Stimulated activated memory B cell treated with anti-CD40 and anti-IgM and Interleukin-4, amounts not matched to agents 10 μg/mL and 1 μg/mL and 100 μg/mL, for 72 hours (primary cell): ENCODE measurements around the gene AJAP1.
A peak's percentile ranks its signal among the peaks of the same experiment; 100 is the strongest.

ENCODE experiments used
- ATAC-seq: fragments of 150-1000 bp; cut with Tn5 transposase; 2 replicates; pipeline ENCODE4 v1.10.0; 2021
- H3K27ac Mint-ChIP-seq: one replicate; pipeline ENCODE4 v1.8.0; 2022; ENCODE audit warnings: mild to moderate bottlenecking, mixed read lengths
- H3K27me3 Mint-ChIP-seq: one replicate; pipeline ENCODE4 v1.8.0; 2022; ENCODE audit warnings: mixed read lengths
- H3K36me3 Mint-ChIP-seq: one replicate; pipeline ENCODE4 v1.8.0; 2022; ENCODE audit warnings: mixed read lengths
- H3K4me1 Mint-ChIP-seq: one replicate; pipeline ENCODE4 v1.8.0; 2022; ENCODE audit warnings: mixed read lengths
- H3K4me3 Mint-ChIP-seq: one replicate; pipeline ENCODE4 v1.8.0; 2022; ENCODE audit warnings: mild to moderate bottlenecking, moderate library complexity, mixed read lengths
- H3K9me3 Mint-ChIP-seq: one replicate; pipeline ENCODE4 v1.8.0; 2022; ENCODE audit warnings: mixed read lengths

The AJAP1 gene

DNA sequence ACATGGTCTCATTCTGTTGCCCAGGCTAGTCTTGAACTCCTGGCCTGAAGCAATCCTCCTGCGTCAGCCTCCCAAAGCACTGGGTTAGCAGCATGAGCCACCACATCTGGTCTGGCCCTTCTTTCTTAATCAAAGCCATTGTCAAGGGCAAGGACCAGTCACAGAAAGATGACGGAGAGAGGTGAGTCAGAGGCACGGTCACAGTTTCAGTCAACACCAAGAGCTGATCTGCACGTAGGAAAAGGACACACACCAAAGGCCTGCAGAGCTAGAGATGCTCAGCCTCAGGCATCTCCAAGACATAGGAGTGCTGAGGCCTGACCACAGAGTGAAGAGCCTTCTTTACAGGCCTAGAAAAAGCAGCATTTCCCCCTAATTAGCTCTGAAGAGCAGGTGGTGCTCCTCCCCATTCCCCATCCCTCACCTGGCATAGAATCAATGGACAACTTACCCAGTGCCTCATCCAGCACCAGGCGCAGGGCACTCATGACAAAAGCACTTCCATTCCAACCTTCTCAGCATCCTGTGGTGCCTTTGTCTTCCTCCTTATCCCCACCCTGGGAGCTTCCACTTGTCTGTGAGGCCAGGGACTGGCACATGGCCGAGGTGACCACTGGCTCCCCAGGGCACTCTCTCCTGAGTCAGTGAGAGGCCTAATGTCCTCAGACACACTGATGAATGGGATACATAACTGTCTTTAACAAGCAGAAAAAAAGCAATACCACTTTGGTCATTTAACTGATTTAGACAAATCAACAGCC, 139.8 kb downstream of the AJAP1 start:
- Mint-ChIP-seq H3K9me3 (peaks cover 4% of the 10 kb centered on the region), H3K4me1 (peaks cover 23% of the 10 kb centered on the region), H3K27me3 (no peaks in the 10 kb centered on the region), H3K36me3 (no peaks in the 10 kb centered on the region), H3K27ac (peak overlapping the region; percentile 43), H3K4me3 (no peak overlapping the region)
- ATAC-seq, result no peak

- Mint-ChIP-seq H3K9me3 (peaks cover 4% of the 10 kb centered on the region), H3K27ac (peak overlapping the region; percentile 78), H3K27me3 (no peaks in the 10 kb centered on the region), H3K4me3 (peak overlapping the region; percentile 46), H3K36me3 (no peaks in the 10 kb centered on the region), H3K4me1 (peaks cover 23% of the 10 kb centered on the region)
- ATAC-seq, result peak; percentile 82
Measured at GRCh38 chr1:4796161-4797015, 142.0 kb downstream of the AJAP1 start.

GRCh38 chr1:4797016-4797410, 142.6 kb downstream of the AJAP1 start:
- Mint-ChIP-seq H3K4me3 (peak overlapping the region; percentile 46), H3K27ac (peak overlapping the region; percentile 78), H3K36me3 (no peaks in the 10 kb centered on the region), H3K27me3 (no peaks in the 10 kb centered on the region), H3K4me1 (peaks cover 23% of the 10 kb centered on the region), H3K9me3 (peaks cover 4% of the 10 kb centered on the region)
- ATAC-seq, result no peak

DNA sequence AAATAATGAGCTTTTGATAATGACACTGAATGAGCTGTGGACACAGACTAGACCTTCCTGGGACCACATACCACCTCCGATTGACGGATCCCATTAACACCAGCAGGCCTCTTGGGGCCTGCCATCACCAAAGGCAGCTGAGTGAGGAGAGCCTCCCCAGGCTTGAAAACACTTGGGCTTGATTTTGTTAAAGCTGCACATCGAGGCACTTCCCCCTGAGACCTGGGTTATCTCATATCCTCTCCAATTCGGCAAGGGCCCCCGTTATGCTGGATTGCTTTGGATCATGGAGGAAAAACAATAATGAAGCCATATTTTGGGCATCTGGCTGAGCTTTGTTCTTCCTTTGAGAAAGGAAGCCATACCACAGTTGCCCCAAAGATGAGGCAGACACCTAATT, 143.0 kb downstream of the AJAP1 start:
- Mint-ChIP-seq H3K9me3 (peaks cover 4% of the 10 kb centered on the region), H3K4me1 (peaks cover 23% of the 10 kb centered on the region), H3K27me3 (no peaks in the 10 kb centered on the region), H3K4me3 (no peak overlapping the region), H3K36me3 (no peaks in the 10 kb centered on the region), H3K27ac (peak overlapping the region; percentile 78)
- ATAC-seq, result no peak

DNA sequence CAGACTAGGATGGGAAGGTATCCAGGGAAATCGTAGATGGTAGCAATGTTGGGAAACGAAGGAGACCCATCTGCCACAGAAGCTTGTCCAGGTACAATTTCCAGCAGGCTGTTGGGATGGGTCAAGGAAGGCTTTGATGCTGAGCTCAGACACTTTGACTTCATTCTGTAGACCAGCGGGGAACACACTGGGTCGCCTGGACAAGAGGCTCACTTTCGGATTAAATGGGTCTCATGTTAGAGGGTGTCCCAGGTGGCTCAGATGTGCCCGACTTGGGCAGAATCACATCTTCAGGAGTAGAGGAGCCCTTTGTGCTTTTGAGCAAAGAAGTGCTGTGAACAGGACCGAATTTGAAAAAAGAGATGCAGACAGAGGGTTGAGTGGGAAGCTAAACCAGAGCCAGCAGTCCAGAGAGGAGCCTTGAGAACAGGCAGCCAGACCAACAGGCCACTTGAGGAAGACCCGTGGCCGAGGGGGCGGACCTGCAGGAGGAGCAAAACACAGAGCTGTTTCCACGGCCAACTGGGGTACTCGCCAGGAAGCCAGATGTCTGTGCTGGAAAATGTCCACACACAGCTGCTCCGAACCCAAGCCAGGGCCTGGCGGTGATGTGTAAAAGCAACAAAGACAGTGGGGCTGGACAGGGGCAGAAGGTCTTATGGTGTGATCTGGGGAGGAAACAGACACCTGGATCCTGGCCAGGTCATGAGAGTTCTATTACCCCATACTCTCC, 146.9 kb downstream of the AJAP1 start:
- Mint-ChIP-seq H3K36me3 (no peaks in the 10 kb centered on the region), H3K9me3 (peaks cover 4% of the 10 kb centered on the region), H3K4me1 (peaks cover 12% of the 10 kb centered on the region), H3K27me3 (no peaks in the 10 kb centered on the region), H3K27ac (no peak overlapping the region), H3K4me3 (no peak overlapping the region)
- ATAC-seq, result no peak

DNA sequence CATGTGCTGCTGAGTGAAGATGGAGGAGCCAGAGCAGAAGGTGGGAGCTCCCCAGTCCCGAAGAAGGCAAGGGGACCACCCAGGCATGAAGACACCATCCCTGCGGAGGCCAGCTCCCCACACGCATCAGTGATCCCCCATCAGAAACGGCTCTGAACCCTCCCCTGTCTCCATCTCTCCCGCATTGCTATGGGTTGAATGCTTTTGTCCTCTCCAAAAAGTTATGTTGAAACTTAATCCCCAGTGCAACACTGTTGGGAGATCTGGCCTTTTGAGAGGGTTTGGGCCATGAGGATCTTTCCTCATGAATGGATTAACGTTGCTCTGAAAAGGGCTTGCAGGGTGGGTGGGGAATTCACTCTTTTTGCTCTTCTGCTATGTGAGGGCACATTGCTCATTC, 147.6 kb downstream of the AJAP1 start:
- Mint-ChIP-seq H3K27ac (no peak overlapping the region), H3K4me3 (no peak overlapping the region), H3K27me3 (no peaks in the 10 kb centered on the region), H3K36me3 (no peaks in the 10 kb centered on the region), H3K9me3 (peaks cover 6% of the 10 kb centered on the region), H3K4me1 (peaks cover 5% of the 10 kb centered on the region)
- ATAC-seq, result no peak

DNA sequence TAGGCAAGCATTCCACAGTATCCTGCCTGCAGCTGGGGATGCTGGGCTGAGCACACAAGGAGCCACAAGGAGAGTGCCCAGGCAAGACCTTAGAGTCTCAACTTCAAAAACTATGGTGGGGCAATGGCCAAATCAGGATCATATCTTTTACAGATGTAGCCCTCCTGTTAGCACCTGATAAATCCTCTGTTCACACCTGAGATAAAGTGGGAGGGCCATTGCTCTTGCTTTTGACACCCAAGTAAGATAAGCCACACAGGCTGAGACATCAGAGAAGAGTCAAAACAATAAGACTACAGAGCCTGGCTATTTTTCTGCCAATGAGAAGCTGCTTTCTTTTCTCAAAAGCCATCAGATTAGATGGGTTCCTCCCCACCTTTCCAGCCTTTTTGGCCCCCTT, 148.9 kb downstream of the AJAP1 start:
- Mint-ChIP-seq H3K9me3 (peaks cover 6% of the 10 kb centered on the region), H3K27ac (no peak overlapping the region), H3K4me1 (no peaks in the 10 kb centered on the region), H3K4me3 (no peak overlapping the region), H3K36me3 (no peaks in the 10 kb centered on the region), H3K27me3 (no peaks in the 10 kb centered on the region)
- no peak for ATAC-seq

- ATAC-seq, result no peak
- peaks cover 7% of the 10 kb centered on the region for H3K9me3 Mint-ChIP-seq
- no peaks in the 10 kb centered on the region for H3K27me3 Mint-ChIP-seq
Measured at GRCh38 chr1:4805987-4806386, 151.6 kb downstream of the AJAP1 start.

GRCh38 chr1:4820543-4820942, 166.1 kb downstream of the AJAP1 start:
- Mint-ChIP-seq H3K36me3 (no peaks in the 10 kb centered on the region), H3K4me1 (no peaks in the 10 kb centered on the region), H3K27ac (no peak overlapping the region), H3K4me3 (no peak overlapping the region), H3K27me3 (no peaks in the 10 kb centered on the region), H3K9me3 (peaks cover 4% of the 10 kb centered on the region)
- ATAC-seq, result no peak

More at GRCh38 chr1:4805987-4806386, 151.6 kb downstream of the AJAP1 start:
- H3K27ac Mint-ChIP-seq, result no peak overlapping the region
- no peaks in the 10 kb centered on the region for H3K4me1 Mint-ChIP-seq
- no peaks in the 10 kb centered on the region for H3K36me3 Mint-ChIP-seq
- no peak overlapping the region for H3K4me3 Mint-ChIP-seq

GRCh38 chr1:4825800-4826450, 171.5 kb downstream of the AJAP1 start:
- H3K27ac Mint-ChIP-seq, result no peak overlapping the region
- H3K36me3 Mint-ChIP-seq, result no peaks in the 10 kb centered on the region
- peaks cover 8% of the 10 kb centered on the region for H3K27me3 Mint-ChIP-seq
- ATAC-seq, result peak; percentile 34
- no peaks in the 10 kb centered on the region for H3K9me3 Mint-ChIP-seq
- H3K4me3 Mint-ChIP-seq, result no peak overlapping the region
- no peaks in the 10 kb centered on the region for H3K4me1 Mint-ChIP-seq

- no peak overlapping the region for H3K27ac Mint-ChIP-seq
- no peak overlapping the region for H3K4me3 Mint-ChIP-seq
- H3K27me3 Mint-ChIP-seq, result peaks cover 16% of the 10 kb centered on the region
- no peaks in the 10 kb centered on the region for H3K36me3 Mint-ChIP-seq
- ATAC-seq, result no peak
- H3K9me3 Mint-ChIP-seq, result peaks cover 5% of the 10 kb centered on the region
- no peaks in the 10 kb centered on the region for H3K4me1 Mint-ChIP-seq
Measured at GRCh38 chr1:4830707-4831106, 176.3 kb downstream of the AJAP1 start.

GRCh38 chr1:4836574-4836973, 182.2 kb downstream of the AJAP1 start:
- no peak for ATAC-seq
- Mint-ChIP-seq H3K9me3 (peaks cover 14% of the 10 kb centered on the region), H3K27ac (no peak overlapping the region), H3K27me3 (peaks cover 26% of the 10 kb centered on the region), H3K4me3 (no peak overlapping the region), H3K4me1 (no peaks in the 10 kb centered on the region), H3K36me3 (no peaks in the 10 kb centered on the region)

GRCh38 chr1:4837031-4837600, 182.7 kb downstream of the AJAP1 start:
- ATAC-seq, result no peak
- Mint-ChIP-seq H3K4me3 (no peak overlapping the region), H3K9me3 (peaks cover 14% of the 10 kb centered on the region), H3K27me3 (peaks cover 26% of the 10 kb centered on the region), H3K4me1 (no peaks in the 10 kb centered on the region), H3K27ac (no peak overlapping the region), H3K36me3 (no peaks in the 10 kb centered on the region)

DNA sequence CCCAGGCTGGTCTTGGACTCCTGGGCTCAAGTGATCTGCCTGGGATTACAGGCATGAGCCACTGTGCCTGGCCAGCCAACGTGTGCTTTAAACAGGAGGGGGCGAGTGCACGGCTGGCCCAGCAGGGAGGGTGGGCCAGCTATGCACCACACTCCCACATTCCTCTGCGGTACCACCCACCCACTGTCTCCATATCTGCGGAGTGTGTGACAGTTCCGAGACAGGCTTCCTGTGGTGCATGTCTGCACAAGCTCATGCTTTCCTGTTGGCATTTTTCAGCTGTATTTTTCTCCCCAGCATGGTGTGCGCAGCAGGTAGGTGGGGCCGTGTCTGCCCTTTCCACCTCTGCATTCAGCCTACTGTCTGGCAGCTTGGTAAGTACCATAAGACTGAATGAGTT, 183.3 kb downstream of the AJAP1 start:
- H3K27ac Mint-ChIP-seq, result no peak overlapping the region
- peak; percentile 12 for ATAC-seq
- H3K36me3 Mint-ChIP-seq, result no peaks in the 10 kb centered on the region
- H3K4me3 Mint-ChIP-seq, result no peak overlapping the region
- peaks cover 26% of the 10 kb centered on the region for H3K27me3 Mint-ChIP-seq
- H3K9me3 Mint-ChIP-seq, result peaks cover 14% of the 10 kb centered on the region
- no peaks in the 10 kb centered on the region for H3K4me1 Mint-ChIP-seq

DNA sequence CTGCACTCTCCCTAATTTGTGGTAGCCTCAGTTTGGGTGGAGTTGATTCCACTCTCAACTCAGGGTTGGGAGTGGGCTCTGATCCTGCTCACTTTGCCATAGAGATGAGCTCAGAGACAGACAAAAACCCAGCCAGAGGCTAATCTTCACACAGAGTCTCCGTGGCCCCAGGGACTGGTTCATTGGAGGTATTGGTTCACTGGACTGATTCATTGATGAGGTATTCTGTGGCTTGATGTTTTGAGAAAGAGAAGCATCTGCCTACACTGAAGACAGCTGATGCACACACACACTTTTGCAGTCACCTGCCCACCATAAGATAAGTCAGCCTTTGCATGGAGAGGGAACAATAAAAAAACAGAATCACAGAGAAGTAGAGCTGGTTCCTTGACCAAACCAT, 183.8 kb downstream of the AJAP1 start:
- no peak for ATAC-seq
- H3K27ac Mint-ChIP-seq, result no peak overlapping the region
- H3K9me3 Mint-ChIP-seq, result peaks cover 13% of the 10 kb centered on the region
- peaks cover 24% of the 10 kb centered on the region for H3K27me3 Mint-ChIP-seq
- no peaks in the 10 kb centered on the region for H3K4me1 Mint-ChIP-seq
- H3K4me3 Mint-ChIP-seq, result no peak overlapping the region
- H3K36me3 Mint-ChIP-seq, result no peaks in the 10 kb centered on the region
